Amygdala (tissue), 56 donors: ENCODE results near the gene CDKN2B-AS1.

ENCODE experiments used
- DNase-seq, 56 donors: peaks; one replicate each; lab custom pipeline; 2025; lab: John Stamatoyannopoulos, UW

The CDKN2B-AS1 gene

GRCh38 chr9:22143799-22144625, 149.4 kb downstream of the CDKN2B-AS1 start:
- DNase-seq: no peak

GRCh38 chr9:22146604-22147003, 152.0 kb downstream of the CDKN2B-AS1 start:
- no peak for DNase-seq

- no peak for DNase-seq
Observed at GRCh38 chr9:22147813-22148527, 153.4 kb downstream of the CDKN2B-AS1 start.

- no peak for DNase-seq
Observed at GRCh38 chr9:22148528-22148875, 153.9 kb downstream of the CDKN2B-AS1 start.

GRCh38 chr9:22148876-22149637, 154.5 kb downstream of the CDKN2B-AS1 start:
- DNase-seq: no peak

- no peak for DNase-seq
Observed at GRCh38 chr9:22154064-22154463, 159.5 kb downstream of the CDKN2B-AS1 start.

GRCh38 chr9:22156586-22156985, 162.0 kb downstream of the CDKN2B-AS1 start:
- DNase-seq: no peak

GRCh38 chr9:22157276-22157675, 162.7 kb downstream of the CDKN2B-AS1 start:
- no peak for DNase-seq

GRCh38 chr9:22157828-22158227, 163.2 kb downstream of the CDKN2B-AS1 start:
- DNase-seq: no peak

- no peak for DNase-seq
Observed at GRCh38 chr9:22158271-22158670, 163.7 kb downstream of the CDKN2B-AS1 start.

GRCh38 chr9:22158927-22159346, 164.3 kb downstream of the CDKN2B-AS1 start:
- peak in 17 of 56 donors; percentile 1 to 70 (median 9) for DNase-seq

GRCh38 chr9:22159586-22159985, 165.0 kb downstream of the CDKN2B-AS1 start:
- no peak for DNase-seq

- DNase-seq: no peak
Observed at GRCh38 chr9:22160221-22160620, 165.6 kb downstream of the CDKN2B-AS1 start.

- DNase-seq: no peak
Observed at GRCh38 chr9:22165144-22165543, 170.6 kb downstream of the CDKN2B-AS1 start.

GRCh38 chr9:22169243-22169642, 174.7 kb downstream of the CDKN2B-AS1 start:
- no peak for DNase-seq

GRCh38 chr9:22169727-22170503, 175.3 kb downstream of the CDKN2B-AS1 start:
- DNase-seq: no peak
